Measurements from ENCODE around the gene DNAH10.

DNA sequence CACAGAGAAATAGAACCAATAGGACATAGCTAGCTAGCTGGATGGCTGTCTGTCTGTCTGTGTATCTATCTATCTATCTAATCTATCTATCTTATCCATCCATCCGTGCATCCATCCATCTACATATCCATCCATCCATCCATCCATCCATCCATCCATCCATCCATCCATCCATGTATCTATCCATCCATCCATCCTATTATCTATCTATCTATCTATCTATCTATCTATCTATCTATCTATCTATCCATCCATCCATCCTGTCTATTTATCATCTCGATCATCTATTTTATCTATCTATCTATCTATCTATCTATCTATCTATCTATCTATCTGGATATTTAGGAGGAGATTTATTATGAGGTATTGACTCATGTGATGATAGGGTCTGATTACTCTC lies 84.9 kb downstream of the DNAH10 start:
- TF ChIP-seq POLR2A (IDR thresholded peaks at IDR 0.05), result no peak
- TF ChIP-seq, protein P1, sequence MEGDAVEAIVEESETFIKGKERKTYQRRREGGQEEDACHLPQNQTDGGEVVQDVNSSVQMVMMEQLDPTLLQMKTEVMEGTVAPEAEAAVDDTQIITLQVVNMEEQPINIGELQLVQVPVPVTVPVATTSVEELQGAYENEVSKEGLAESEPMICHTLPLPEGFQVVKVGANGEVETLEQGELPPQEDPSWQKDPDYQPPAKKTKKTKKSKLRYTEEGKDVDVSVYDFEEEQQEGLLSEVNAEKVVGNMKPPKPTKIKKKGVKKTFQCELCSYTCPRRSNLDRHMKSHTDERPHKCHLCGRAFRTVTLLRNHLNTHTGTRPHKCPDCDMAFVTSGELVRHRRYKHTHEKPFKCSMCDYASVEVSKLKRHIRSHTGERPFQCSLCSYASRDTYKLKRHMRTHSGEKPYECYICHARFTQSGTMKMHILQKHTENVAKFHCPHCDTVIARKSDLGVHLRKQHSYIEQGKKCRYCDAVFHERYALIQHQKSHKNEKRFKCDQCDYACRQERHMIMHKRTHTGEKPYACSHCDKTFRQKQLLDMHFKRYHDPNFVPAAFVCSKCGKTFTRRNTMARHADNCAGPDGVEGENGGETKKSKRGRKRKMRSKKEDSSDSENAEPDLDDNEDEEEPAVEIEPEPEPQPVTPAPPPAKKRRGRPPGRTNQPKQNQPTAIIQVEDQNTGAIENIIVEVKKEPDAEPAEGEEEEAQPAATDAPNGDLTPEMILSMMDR (IDR thresholded peaks at IDR 0.05), result no peak

Data from adrenal gland (tissue), 5 donors.